Measurements from ENCODE around the gene FAM89B. TPM values are rescaled to one million over a fixed set of nuclear protein-coding genes. Genes with fewer than 3 reads are reported as not detected.

Gene FAM89B
- total and polyA plus RNA-seq, 10 donors, result 34.5 to 66.1 (median 48.4) TPM

GRCh38 chr11:65574811-65575567, 2.7 kb downstream of the FAM89B start:
- peak; percentile 87 for DNase-seq
- intact Hi-C loops (cut with DNase I; ENCODE audit: low total_unique reads), result no loop called here
- no peaks in the 10 kb centered on the region for H3K27me3 ChIP-seq (replicated peaks in 1 of 7)
- peak overlapping the region; percentile 88 to 99 (median 96) for H3K27ac ChIP-seq
- H3K4me1 ChIP-seq, result peaks cover 36 to 89% (median 75%) of the 10 kb centered on the region in 6 donors
- TF ChIP-seq CTCF (IDR thresholded peaks at IDR 0.05 in 8 of 11, conservative IDR thresholded peaks at IDR 0.05 in 3 of 11), result no peak
- no peak for TF ChIP-seq POLR2A (IDR thresholded peaks at IDR 0.05)
- no peak for TF ChIP-seq POLR2AphosphoS5 (IDR thresholded peaks at IDR 0.05)
- no peaks in the 10 kb centered on the region for H3K9me3 ChIP-seq
- 5 to 11% (median 6%) methylated on average over 11 to 28 of the region's 28 CpGs for WGBS, 5 donors
- H3K4me3 ChIP-seq, result peak overlapping the region; percentile 71 to 95 (median 88)
- H3K36me3 ChIP-seq, result peaks cover 1 to 35% (median 9%) of the 10 kb centered on the region in 6 donors

GRCh38 chr11:65575568-65576231, 3.4 kb downstream of the FAM89B start, which contains the start of gene EHBP1L1:
EHBP1L1 (plus strand) TSS chr11:65576053; CDS start chr11:65576303, 250 bp downstream.
- intact Hi-C loops (cut with DNase I; ENCODE audit: low total_unique reads), result no loop called here
- TF ChIP-seq POLR2AphosphoS5 (IDR thresholded peaks at IDR 0.05), result peak; percentile 74 to 84 (median 83)
- TF ChIP-seq CTCF (IDR thresholded peaks at IDR 0.05 in 8 of 11, conservative IDR thresholded peaks at IDR 0.05 in 3 of 11), result no peak
- peak in 1 of 3 donors; percentile 28 for TF ChIP-seq POLR2A (IDR thresholded peaks at IDR 0.05)

GRCh38 chr11:65576232-65576866, 4.0 kb downstream of the FAM89B start:
- peaks cover 4 to 47% (median 23%) of the 10 kb centered on the region in 6 donors for H3K36me3 ChIP-seq
- intact Hi-C loops (cut with DNase I; ENCODE audit: low total_unique reads), result no loop called here
- peaks cover 30 to 92% (median 68%) of the 10 kb centered on the region in 6 donors for H3K4me1 ChIP-seq
- no peaks in the 10 kb centered on the region for H3K27me3 ChIP-seq (replicated peaks in 1 of 7)
- peak overlapping the region; percentile 71 to 95 (median 88) for H3K4me3 ChIP-seq
- DNase-seq, result no peak
- peak overlapping the region; percentile 88 to 99 (median 96) for H3K27ac ChIP-seq
- H3K9me3 ChIP-seq, result no peaks in the 10 kb centered on the region
- TF ChIP-seq POLR2AphosphoS5 (IDR thresholded peaks at IDR 0.05), result no peak
- no peak for TF ChIP-seq POLR2A (IDR thresholded peaks at IDR 0.05)
- no peak for TF ChIP-seq CTCF (IDR thresholded peaks at IDR 0.05 in 8 of 11, conservative IDR thresholded peaks at IDR 0.05 in 3 of 11)
- WGBS, 5 donors, result 5 to 21% (median 5%) methylated on average over 7 to 26 of the region's 26 CpGs

More at GRCh38 chr11:65575568-65576231, 3.4 kb downstream of the FAM89B start, which contains the start of gene EHBP1L1:
- H3K4me3 ChIP-seq, result peak within 1 kb of the TSS; percentile 71 to 95 (median 88)
- no peaks in the 10 kb centered on the region for H3K27me3 ChIP-seq (replicated peaks in 1 of 7)
- 0 to 2% (median 1%) methylated on average over 5 to 69 of the region's 69 CpGs; no CpG with 5 or more reads in 1 of the 5 donors for WGBS, 5 donors
- peaks cover 36 to 92% (median 72%) of the 10 kb centered on the region in 6 donors for H3K4me1 ChIP-seq
- peak; percentile 95 for DNase-seq
- peaks cover 4 to 42% (median 17%) of the 10 kb centered on the region in 6 donors for H3K36me3 ChIP-seq
- H3K27ac ChIP-seq, result peak within 1 kb of the TSS; percentile 88 to 99 (median 96)
- no peaks in the 10 kb centered on the region for H3K9me3 ChIP-seq

Measured in spleen (tissue), 11 donors.